GM12878 (cell line): ENCODE data around the gene OR11A1. TPM values are rescaled to one million over a fixed set of nuclear protein-coding genes. Genes with fewer than 3 reads are reported as not detected.

Experiments used
- ATAC-seq: fragments of 200-7000 bp; cut with Tn5 transposase; 3 replicates; pipeline ENCODE4 v1.9.1; 2020; ENCODE audit warnings: mild to moderate bottlenecking, moderate library complexity
- BruUV-seq: library from RNA; stranded (reverse); fragments of 400-500 nt; replicated peaks from 2 replicates; lab custom pipeline; 2021; lab: Mats Ljungman, UMichigan
- CTCF ChIA-PET: fragments of 300-600 bp; sonication (Branson Sonifier 250); formaldehyde crosslinking; extraction: SDS; loops from one replicate; lab custom pipeline; 2021; ENCODE audit warnings: inconsistent platforms; lab: Yijun Ruan, JAX
- POLR2A ChIA-PET: fragments of 350-600 bp; formaldehyde crosslinking; extraction: SDS; loops from one replicate; lab custom pipeline; 2021; ENCODE audit warnings: inconsistent platforms; lab: Charles Lee
- RAD21 ChIA-PET: fragments of 300-600 bp; sonication (Branson Sonifier 250); formaldehyde crosslinking; loops from one replicate; lab custom pipeline; 2023; ENCODE audit warnings: antibody characterized with exemption; ENCODE audit not compliant: unreplicated experiment; lab: Charles Lee
- SMC1A ChIA-PET: fragments of 300-600 bp; sonication (Branson Sonifier 250); formaldehyde crosslinking; loops from one replicate; lab custom pipeline; 2023; ENCODE audit not compliant: unreplicated experiment, uncharacterized antibody; lab: Charles Lee
- DNase-seq: peaks from one replicate; pipeline ENCODE4 v3.0.0-alpha.2; 2011; ENCODE audit warnings: low read depth, low spot score
- FAIRE-seq: peaks from 3 replicates; lab custom pipeline; 2011; peaks lifted over from hg19 to GRCh38; lab: Jason Lieb, UNC
- H2AFZ ChIP-seq: 2 replicates; pipeline ENCODE4 v1.6.0; 2011; ENCODE audit warnings: low read depth, low read length, control low read depth; ENCODE audit not compliant: control insufficient read depth
- H3K27ac ChIP-seq: 2 replicates; pipeline ENCODE4 v1.5.1; 2011; ENCODE audit warnings: control low read depth; ENCODE audit not compliant: control insufficient read depth, insufficient read depth
- H3K27me3 ChIP-seq, 2 experiments: replicated peaks in 1 of 2; 2 replicates each; pipeline versions ENCODE4 v1.6.0 to v1.6.1; 2011; ENCODE audit warnings: low read length in 1 of 2; ENCODE audit not compliant: control insufficient read depth in 2 of 2, insufficient read depth in 2 of 2
- H3K36me3 ChIP-seq, 2 experiments: 2 replicates each; pipeline ENCODE4 v1.5.1; 2011; ENCODE audit warnings: low read length in 1 of 2; ENCODE audit not compliant: control insufficient read depth in 2 of 2, insufficient read depth in 2 of 2
- H3K4me1 ChIP-seq: 2 replicates; pipeline ENCODE4 v1.6.1; 2011; ENCODE audit warnings: mild to moderate bottlenecking, low read length, moderate library complexity, mixed read lengths; ENCODE audit not compliant: control insufficient read depth, insufficient read depth
- H3K4me2 ChIP-seq: 2 replicates; pipeline ENCODE4 v1.6.0; 2011; ENCODE audit warnings: control low read depth; ENCODE audit not compliant: control insufficient read depth, insufficient read depth
- H3K4me3 ChIP-seq: fragments of 200-600 bp; sonication (generic); 2 replicates; pipeline ENCODE4 v1.5.1; 2016
- H3K79me2 ChIP-seq: 2 replicates; pipeline ENCODE4 v1.6.0; 2011; ENCODE audit warnings: low read length; ENCODE audit not compliant: control insufficient read depth, insufficient read depth
- H3K9ac ChIP-seq: 2 replicates; pipeline ENCODE4 v1.8.0; 2011; ENCODE audit warnings: low read length, control low read depth, mixed read lengths; ENCODE audit not compliant: control insufficient read depth, insufficient read depth
- H3K9me3 ChIP-seq: replicated peaks from 3 replicates; pipeline ENCODE4 v1.5.1; 2011; ENCODE audit warnings: mild to moderate bottlenecking, low read length; ENCODE audit not compliant: control insufficient read depth, insufficient read depth
- H4K20me1 ChIP-seq: 2 replicates; pipeline ENCODE4 v1.6.0; 2011; ENCODE audit not compliant: control insufficient read depth, insufficient read depth
- BACH1 ChIP-seq: fragments of 450-650 bp; IDR thresholded peaks from 2 replicates; pipeline ENCODE4 v1.6.1; 2017; ENCODE audit warnings: mild to moderate bottlenecking, borderline replicate concordance
- BRCA1 ChIP-seq: IDR thresholded peaks from 2 replicates; pipeline ENCODE4 v1.6.1; 2011; ENCODE audit warnings: low read depth, low read length, improper control_type of control experiment
- CBX3 ChIP-seq: fragments of 200-600 bp; sonication (generic); IDR thresholded peaks from 2 replicates; pipeline ENCODE4 v1.6.1; 2016; ENCODE audit warnings: low read depth, borderline replicate concordance
- CBX5 ChIP-seq: sonication (generic); IDR thresholded peaks from 2 replicates; pipeline ENCODE4 v1.6.1; 2016; ENCODE audit warnings: low read depth, moderate library complexity, mild to moderate bottlenecking, inconsistent platforms
- CEBPZ ChIP-seq: fragments of 150-350 bp; IDR thresholded peaks from 2 replicates; pipeline ENCODE4 v1.6.1; 2016; ENCODE audit warnings: low read depth, low read length
- E4F1 ChIP-seq: fragments of 450-650 bp; IDR thresholded peaks from 2 replicates; pipeline ENCODE4 v1.6.1; 2018; ENCODE audit warnings: borderline replicate concordance, mild to moderate bottlenecking; ENCODE audit not compliant: partially characterized antibody
- RAD21 ChIP-seq: IDR thresholded peaks from 2 replicates; pipeline ENCODE4 v1.6.1; 2011; ENCODE audit warnings: mild to moderate bottlenecking, low read depth, low read length, moderate library complexity; ENCODE audit not compliant: insufficient read depth
- SREBF2 ChIP-seq: IDR thresholded peaks from 2 replicates; pipeline ENCODE4 v1.6.1; 2012; ENCODE audit warnings: mild to moderate bottlenecking, low read length
- ZNF384 ChIP-seq: IDR thresholded peaks from 2 replicates; pipeline ENCODE4 v1.6.1; 2012; ENCODE audit warnings: low read depth, mild to moderate bottlenecking, low read length, improper control_type of control experiment, borderline replicate concordance
- WGBS: methylation state at CpG from one replicate; pipeline ENCODE4 v1.1.6; 2016; ENCODE audit warnings: low lambda C conversion rate; ENCODE audit not compliant: insufficient replicate concordance, insufficient coverage; ENCODE audit errors: missing lambda C conversion rate; 5-methylcytosine and 5-hydroxymethylcytosine counted together
- in situ Hi-C: fragments of 300-500 bp; cut with MboI; formaldehyde crosslinking; loops from 9 replicates; pipeline ENCODE4 v1.14.3; 2018; ENCODE audit warnings: mixed read lengths
- intact Hi-C: fragments of 100-400 bp; cut with micrococcal nuclease; formaldehyde crosslinking; loops from one replicate; pipeline ENCODE4 v1.14.2; 2022; ENCODE audit not compliant: unreplicated experiment
- polyA plus RNA-seq, 11 experiments: library from polyadenylated mRNA; depleted of rRNA in 4 of 11; unstranded in 6 of 11; stranded (reverse) in 5 of 11; fragments of >200 nt; fragmentation: Nextera tagmentation in 4 of 11; fragmentation: Illumina TruSeq in 1 of 11; extraction: Ambion mirVana in 4 of 11; extraction: Trizol in 1 of 11; gene quantifications; 1 replicate in 1 of 11; 2 replicates in 10 of 11; pipeline versions ENCODE4 v1.2.1 to v1.2.3, GENCODE V29; 2011 to 2016; ENCODE audit warnings: inconsistent platforms in 2 of 11, missing spikeins in 2 of 11, low read depth in 1 of 11
- total RNA-seq, 4 experiments: library from RNA; depleted of rRNA in 3 of 4; stranded (reverse); fragments of >200 nt in 3 of 4; fragmentation: Illumina TruSeq in 1 of 4; extraction: Trizol in 1 of 4; gene quantifications; 2 replicates each; pipeline versions ENCODE4 v1.2.1 to v1.2.3, GENCODE V29; 2013 to 2021
- TF ChIP-seq, protein P1 (sequence below): fragments of 450-650 bp; IDR thresholded peaks from 2 replicates; pipeline ENCODE4 v1.6.1; 2016; ENCODE audit warnings: mild to moderate bottlenecking
- TF ChIP-seq, protein P2 (sequence below): IDR thresholded peaks from 2 replicates; pipeline ENCODE4 v1.6.1; 2012; ENCODE audit warnings: mild to moderate bottlenecking, low read depth, low read length

The OR11A1 gene
- total and polyA plus RNA-seq, 10 of the 15 experiments (the other 5 are each of a cell fraction or from before 2014, with no cell fraction given): not detected

- TF ChIP-seq CEBPZ: no peak
- TF ChIP-seq SREBF2: no peak
- TF ChIP-seq E4F1: no peak
These were observed at the start of gene OR11A1, which contains the start of gene OR2H1 (continued) for GRCh38 chr6:29456971-29457370.

GRCh38 chr6:29506446-29507067 lies 49.7 kb upstream of the OR11A1 start:
- DNase-seq: no peak
- no peak overlapping the region for H3K4me3 ChIP-seq
- no peaks in the 10 kb centered on the region for H3K79me2 ChIP-seq
- no peak overlapping the region for H3K4me2 ChIP-seq
- no peak overlapping the region for H3K27ac ChIP-seq
- in situ Hi-C loops (no loop called here), intact Hi-C loops (no loop called here)
- no TSS peak for BruUV-seq
- H2AFZ ChIP-seq: no peak overlapping the region
- H3K27me3 ChIP-seq: 0 out of 4 replicates have a peak, but pooled peaks cover 0 to 1% of the 10 kb centered on the region in 2 experiments
- POLR2A ChIA-PET: no interaction called here
- SMC1A ChIA-PET: interaction anchor here (1.8 kb wide), 1 partner anchor 59 kb away, joined by 4 read pairs; no protein-coding TSS in a partner anchor
- WGBS: 13% methylated on average over 11 of the region's 11 CpGs
- H3K9ac ChIP-seq: no peak overlapping the region
- FAIRE-seq: no peak
- no peaks in the 10 kb centered on the region for H4K20me1 ChIP-seq
- ATAC-seq: no peak
- RAD21 ChIA-PET: no interaction called here
- H3K4me1 ChIP-seq: peaks cover 9% of the 10 kb centered on the region
- H3K36me3 ChIP-seq: no peaks in the 10 kb centered on the region
- CTCF ChIA-PET: no interaction called here
- no peak for TF ChIP-seq CBX5
- TF ChIP-seq ZNF384: no peak
- TF ChIP-seq, protein P1, sequence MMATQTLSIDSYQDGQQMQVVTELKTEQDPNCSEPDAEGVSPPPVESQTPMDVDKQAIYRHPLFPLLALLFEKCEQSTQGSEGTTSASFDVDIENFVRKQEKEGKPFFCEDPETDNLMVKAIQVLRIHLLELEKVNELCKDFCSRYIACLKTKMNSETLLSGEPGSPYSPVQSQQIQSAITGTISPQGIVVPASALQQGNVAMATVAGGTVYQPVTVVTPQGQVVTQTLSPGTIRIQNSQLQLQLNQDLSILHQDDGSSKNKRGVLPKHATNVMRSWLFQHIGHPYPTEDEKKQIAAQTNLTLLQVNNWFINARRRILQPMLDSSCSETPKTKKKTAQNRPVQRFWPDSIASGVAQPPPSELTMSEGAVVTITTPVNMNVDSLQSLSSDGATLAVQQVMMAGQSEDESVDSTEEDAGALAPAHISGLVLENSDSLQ: no peak
- TF ChIP-seq, protein P2, sequence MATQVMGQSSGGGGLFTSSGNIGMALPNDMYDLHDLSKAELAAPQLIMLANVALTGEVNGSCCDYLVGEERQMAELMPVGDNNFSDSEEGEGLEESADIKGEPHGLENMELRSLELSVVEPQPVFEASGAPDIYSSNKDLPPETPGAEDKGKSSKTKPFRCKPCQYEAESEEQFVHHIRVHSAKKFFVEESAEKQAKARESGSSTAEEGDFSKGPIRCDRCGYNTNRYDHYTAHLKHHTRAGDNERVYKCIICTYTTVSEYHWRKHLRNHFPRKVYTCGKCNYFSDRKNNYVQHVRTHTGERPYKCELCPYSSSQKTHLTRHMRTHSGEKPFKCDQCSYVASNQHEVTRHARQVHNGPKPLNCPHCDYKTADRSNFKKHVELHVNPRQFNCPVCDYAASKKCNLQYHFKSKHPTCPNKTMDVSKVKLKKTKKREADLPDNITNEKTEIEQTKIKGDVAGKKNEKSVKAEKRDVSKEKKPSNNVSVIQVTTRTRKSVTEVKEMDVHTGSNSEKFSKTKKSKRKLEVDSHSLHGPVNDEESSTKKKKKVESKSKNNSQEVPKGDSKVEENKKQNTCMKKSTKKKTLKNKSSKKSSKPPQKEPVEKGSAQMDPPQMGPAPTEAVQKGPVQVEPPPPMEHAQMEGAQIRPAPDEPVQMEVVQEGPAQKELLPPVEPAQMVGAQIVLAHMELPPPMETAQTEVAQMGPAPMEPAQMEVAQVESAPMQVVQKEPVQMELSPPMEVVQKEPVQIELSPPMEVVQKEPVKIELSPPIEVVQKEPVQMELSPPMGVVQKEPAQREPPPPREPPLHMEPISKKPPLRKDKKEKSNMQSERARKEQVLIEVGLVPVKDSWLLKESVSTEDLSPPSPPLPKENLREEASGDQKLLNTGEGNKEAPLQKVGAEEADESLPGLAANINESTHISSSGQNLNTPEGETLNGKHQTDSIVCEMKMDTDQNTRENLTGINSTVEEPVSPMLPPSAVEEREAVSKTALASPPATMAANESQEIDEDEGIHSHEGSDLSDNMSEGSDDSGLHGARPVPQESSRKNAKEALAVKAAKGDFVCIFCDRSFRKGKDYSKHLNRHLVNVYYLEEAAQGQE: no peak
- no peak for TF ChIP-seq BRCA1
- TF ChIP-seq CBX3: no peak
- TF ChIP-seq BACH1: no peak
- TF ChIP-seq RAD21: no peak
- TF ChIP-seq, all 136 proteins: peak for 0
- no peaks in the 10 kb centered on the region for H3K9me3 ChIP-seq
